GM18868 (cell line): ENCODE data around the gene ZSWIM8.
"Not testable (repeated sequence)": the region's sequence is repeated elsewhere in the genome, so short reads cannot be mapped to it uniquely, and the experiment has no call there.

ENCODE experiments used
- ATAC-seq: cut with Tn5 transposase; IDR thresholded peaks from one replicate; pipeline ENCODE4 v1.9.1; 2021; ENCODE audit warnings: mild to moderate bottlenecking, moderate library complexity; ENCODE audit not compliant: unreplicated experiment

Gene ZSWIM8

GRCh38 chr10:73785211-73785720 is at the start of gene ZSWIM8:
TSS of gene ZSWIM8 (plus strand) at chr10:73785606. CDS start at chr10:73785879, 273 bp downstream.
- ATAC-seq, result peak; percentile 77

GRCh38 chr10:73740501-73741254 is 44.7 kb upstream of the ZSWIM8 start:
- ATAC-seq, result not testable (repeated sequence)

- ATAC-seq, result no peak
Measured at GRCh38 chr10:73742454-73742734, 43.0 kb upstream of the ZSWIM8 start.

- no peak for ATAC-seq
Measured at GRCh38 chr10:73743327-73743904, 42.0 kb upstream of the ZSWIM8 start.

- peak; percentile 87 for ATAC-seq
Measured at GRCh38 chr10:73743905-73744663, 41.3 kb upstream of the ZSWIM8 start, which contains the start of gene SEC24C. TSS of gene SEC24C (plus strand) at chr10:73744372. CDS start at chr10:73746833, 2,461 bp downstream.

- peak; percentile 39 for ATAC-seq
Measured at GRCh38 chr10:73744664-73744975, 40.8 kb upstream of the ZSWIM8 start.

- ATAC-seq, result no peak
Measured at GRCh38 chr10:73746721-73747120, 38.7 kb upstream of the ZSWIM8 start.

- ATAC-seq, result no peak
Measured at GRCh38 chr10:73750819-73751218, 34.6 kb upstream of the ZSWIM8 start.

- no peak for ATAC-seq
Measured at GRCh38 chr10:73756183-73756582, 29.2 kb upstream of the ZSWIM8 start.

- no peak for ATAC-seq
Measured at GRCh38 chr10:73758704-73759511, 26.5 kb upstream of the ZSWIM8 start.

- no peak for ATAC-seq
Measured at GRCh38 chr10:73759512-73760115, 25.8 kb upstream of the ZSWIM8 start.

- ATAC-seq, result no peak
Measured at GRCh38 chr10:73761781-73762180, 23.6 kb upstream of the ZSWIM8 start.

- ATAC-seq, result no peak
Measured at GRCh38 chr10:73762915-73763314, 22.5 kb upstream of the ZSWIM8 start.

GRCh38 chr10:73763343-73763742 is 22.1 kb upstream of the ZSWIM8 start:
- ATAC-seq, result no peak

- ATAC-seq, result no peak
Measured at GRCh38 chr10:73765066-73765465, 20.3 kb upstream of the ZSWIM8 start.

- no peak for ATAC-seq
Measured at GRCh38 chr10:73768881-73769280, 16.5 kb upstream of the ZSWIM8 start.

GRCh38 chr10:73769396-73769795 is 16.0 kb upstream of the ZSWIM8 start:
- ATAC-seq, result no peak

GRCh38 chr10:73771722-73772280 is 13.6 kb upstream of the ZSWIM8 start:
- ATAC-seq, result no peak

- peak; percentile 73 for ATAC-seq
Measured at GRCh38 chr10:73772281-73773151, 12.9 kb upstream of the ZSWIM8 start.
